Globus pallidus (tissue), 1 donor: Measurements from ENCODE around the gene KRI1.
"Not testable (repeated sequence)": the region's sequence is repeated elsewhere in the genome, so short reads cannot be mapped to it uniquely, and the experiment has no call there.

Experiments
- DNase-seq: peaks from one replicate; pipeline ENCODE4 v3.0.0-alpha.2; 2015; ENCODE audit warnings: low spot score

The KRI1 gene

GRCh38 chr19:10575011-10575716, 9.4 kb upstream of the KRI1 start:
- DNase-seq: no peak

GRCh38 chr19:10574462-10574861, 8.7 kb upstream of the KRI1 start:
- DNase-seq: no peak

GRCh38 chr19:10573793-10574192, 8.0 kb upstream of the KRI1 start:
- DNase-seq: not testable (repeated sequence)

DNA sequence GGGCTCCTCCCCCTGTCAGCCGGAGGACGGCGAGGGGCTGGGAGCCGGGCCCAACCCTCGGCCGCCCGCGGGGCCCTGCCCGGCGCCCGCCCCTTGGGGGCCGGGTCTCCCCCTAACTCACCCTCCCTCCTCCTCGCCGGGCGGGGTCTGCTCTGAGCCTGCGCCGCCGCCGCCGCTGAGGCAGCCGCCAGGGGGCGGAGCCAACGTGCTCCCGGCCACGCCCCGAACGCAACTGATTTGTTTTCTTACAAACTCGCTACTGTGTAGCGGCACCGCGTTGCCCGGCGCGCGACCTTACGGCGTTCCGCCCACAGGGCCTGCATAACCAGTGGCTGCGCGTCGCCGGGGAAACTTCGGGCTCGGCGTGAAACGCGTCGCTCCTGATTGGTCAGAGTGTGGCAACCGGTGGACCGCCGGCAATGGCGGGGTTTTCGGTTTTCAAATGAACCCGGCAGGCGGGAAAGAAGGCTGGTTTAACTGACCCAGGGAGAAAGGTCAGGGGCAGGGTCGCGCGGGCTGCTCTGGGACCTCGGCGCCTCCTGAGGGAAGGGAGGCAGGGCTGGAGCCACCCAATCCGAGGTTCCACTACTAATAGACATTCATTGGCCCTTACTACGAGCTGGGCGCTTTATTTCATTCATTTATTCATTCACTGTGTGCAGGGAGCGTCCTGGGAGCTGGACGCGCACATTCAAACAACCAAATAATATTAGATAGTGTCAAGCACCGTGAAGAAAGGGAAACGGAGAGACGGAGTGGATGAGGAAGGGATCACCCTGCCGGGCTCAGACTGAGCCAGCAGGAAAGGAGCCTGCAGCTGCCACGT, 3.2 kb upstream of the KRI1 start, which contains the start of gene CDKN2D:
TSS of gene CDKN2D (minus strand) at position 154 of the 826 bp plus-strand sequence. CDS start 326 bp downstream, outside the sequence.
- peak; percentile 99 for DNase-seq

GRCh38 chr19:10568062-10568825, 2.4 kb upstream of the KRI1 start:
- peak; percentile 11 for DNase-seq

- DNase-seq: no peak
These were observed 1.8 kb upstream of the KRI1 start for GRCh38 chr19:10567656-10568055.

DNA sequence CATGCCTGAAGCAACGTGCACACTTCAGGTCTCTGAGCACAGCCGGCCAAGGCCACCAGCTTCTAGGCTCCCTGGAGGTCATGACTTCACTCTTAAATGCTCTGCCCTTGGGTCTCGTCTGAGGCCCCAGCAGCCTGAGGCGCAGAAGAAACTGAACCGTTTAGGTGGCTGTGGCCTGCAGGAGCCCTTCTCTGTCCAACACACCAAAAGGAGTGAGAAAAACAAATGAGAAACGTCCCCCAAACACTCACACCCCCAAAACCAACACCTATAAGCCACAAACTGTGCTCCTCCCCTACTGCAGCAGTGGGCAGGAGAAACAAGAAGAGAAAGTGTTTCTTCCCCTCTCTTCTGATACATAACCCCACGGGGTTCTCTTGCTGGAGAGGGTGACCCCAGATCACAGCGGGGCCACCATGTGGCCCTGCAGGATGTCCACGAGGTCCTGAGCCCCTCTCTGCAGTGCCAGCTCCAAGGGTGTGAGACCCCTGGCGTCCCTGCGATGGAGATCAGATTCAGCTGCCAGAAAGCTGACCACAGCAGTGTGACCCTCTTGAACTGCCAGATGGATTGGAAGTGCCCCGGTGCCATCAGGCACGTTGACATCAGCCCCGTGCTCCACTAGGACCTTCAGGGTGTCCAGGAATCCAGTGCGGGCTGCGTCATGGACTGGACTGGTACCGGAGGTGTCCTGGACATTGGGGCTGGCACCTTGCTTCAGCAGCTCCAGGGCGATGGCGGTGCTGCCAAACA, 1.0 kb upstream of the KRI1 start:
- DNase-seq: peak; percentile 11

DNA sequence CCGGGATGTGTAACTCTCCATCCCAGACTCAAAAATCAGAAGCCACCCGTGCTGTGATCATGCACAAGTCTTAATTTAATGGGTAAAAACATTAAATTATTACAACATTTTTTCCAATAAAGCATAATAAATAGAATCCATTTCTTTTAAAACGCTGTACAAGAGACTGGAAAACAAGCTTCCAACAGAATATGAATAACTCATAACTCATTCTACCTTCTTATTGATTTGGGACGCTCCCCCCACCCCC, 523 bp upstream of the KRI1 start:
- no peak for DNase-seq

DNA sequence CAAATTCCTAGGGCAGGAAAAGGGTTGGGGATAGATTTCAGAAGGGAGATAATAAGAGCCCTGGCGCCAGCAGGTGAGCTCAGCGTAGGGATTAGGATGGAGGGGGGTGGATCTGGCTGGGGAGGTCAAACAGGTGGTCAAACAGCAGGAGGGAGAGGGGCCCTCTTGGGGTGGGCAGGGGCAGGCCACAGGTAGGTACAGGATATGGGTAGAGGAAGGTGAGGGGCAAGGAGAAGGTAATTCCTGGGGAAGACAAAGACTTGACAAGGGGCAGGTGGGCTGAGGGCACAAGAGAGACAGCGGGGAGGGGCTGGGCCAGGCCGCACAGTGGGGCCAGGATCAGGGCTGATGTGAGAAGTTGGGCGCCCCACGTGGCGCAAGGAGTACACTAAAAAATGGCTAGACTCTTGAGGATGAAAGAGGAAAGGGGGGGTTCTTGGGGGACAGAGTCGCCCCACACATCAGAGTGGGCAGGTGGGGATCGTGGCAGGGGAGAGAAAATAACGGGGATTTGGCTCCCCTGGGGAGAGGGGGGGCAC, 713 bp downstream of the KRI1 start:
- DNase-seq: no peak

GRCh38 chr19:10562609-10563008, 3.2 kb downstream of the KRI1 start:
- no peak for DNase-seq

- no peak for DNase-seq
These were observed 5.7 kb downstream of the KRI1 start for GRCh38 chr19:10560154-10560553.

DNA sequence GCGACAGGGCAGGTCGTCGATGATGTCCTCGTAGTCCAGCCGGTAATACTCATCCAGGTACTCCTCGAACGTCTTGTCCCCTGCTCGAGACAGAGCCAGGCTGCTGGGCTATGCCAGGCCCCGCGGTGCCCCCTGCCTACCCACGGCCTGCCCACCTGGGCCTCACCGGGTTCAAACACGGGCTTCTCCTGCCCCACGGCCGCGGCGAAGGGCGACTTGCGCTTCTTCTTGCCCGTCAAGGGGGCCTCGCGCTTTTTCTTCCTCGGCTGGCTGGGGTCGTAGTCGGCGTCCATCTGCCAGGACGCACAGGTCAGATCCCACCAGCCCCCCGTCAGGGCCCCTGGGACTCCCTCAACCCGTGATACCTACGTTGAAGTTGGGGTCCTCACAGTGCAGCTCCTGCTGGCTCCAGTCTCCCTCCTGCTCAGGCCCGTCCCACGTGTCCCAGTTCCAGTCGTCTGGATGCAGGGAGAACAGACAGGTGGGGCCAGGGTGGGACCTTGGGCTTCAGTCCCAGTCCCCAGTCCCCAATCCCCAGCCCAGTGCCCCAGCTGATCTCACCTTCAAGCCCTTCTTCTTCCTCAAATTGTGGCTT, 8.1 kb downstream of the KRI1 start:
- DNase-seq: no peak

GRCh38 chr19:10555610-10555973, 10.2 kb downstream of the KRI1 start:
- no peak for DNase-seq

- no peak for DNase-seq
These were observed 10.8 kb downstream of the KRI1 start for GRCh38 chr19:10554760-10555609.

DNA sequence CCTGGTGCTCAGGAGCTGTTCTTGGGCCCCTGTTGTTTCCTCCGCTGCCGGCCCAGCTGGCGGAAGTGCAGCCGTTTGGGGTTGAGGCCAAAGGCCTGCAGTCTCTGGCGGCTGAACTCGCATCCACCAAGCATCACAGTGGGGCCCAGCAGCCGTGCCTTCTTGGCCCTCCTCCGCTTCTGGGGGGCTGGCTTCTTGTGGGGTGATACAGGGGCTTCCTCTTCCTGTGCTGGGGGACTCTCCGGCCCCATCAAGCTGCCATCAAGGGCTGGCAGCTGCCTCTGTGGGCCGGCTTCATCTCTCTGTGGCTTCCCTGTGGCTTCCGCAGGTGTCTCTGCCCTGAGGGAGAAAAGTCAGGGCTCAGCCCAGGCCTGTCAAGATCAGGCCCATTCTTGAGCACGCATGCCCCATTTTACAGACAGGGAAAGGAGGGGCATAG, 11.8 kb downstream of the KRI1 start:
- DNase-seq: no peak

DNA sequence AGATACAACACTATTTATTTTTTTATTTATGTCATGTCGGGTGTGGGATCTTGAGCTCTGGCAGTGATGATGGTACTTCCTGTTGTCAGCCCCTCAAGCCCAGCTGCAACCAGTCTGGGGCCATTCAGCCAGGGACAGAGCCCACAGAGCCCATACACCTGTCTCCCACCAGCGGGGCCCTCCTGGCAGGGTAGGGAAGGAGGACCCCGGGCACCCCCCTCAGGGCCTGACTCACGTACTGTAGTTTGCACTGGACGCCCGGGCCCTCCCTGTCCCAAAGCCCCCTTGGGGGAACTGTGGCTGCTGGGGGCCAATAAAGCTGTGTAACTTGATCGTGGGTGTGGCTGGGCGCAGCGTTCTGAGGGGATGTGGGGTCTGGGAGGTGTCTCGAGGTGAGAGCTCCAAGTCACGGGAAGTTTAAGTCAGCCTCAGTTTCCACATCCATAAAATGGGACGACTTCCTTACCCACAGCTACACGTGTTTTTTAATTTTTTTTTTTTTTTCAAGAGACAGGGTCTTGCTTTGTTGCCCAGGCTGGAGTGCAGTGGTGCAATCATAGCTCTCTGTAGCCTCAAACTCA, 12.6 kb downstream of the KRI1 start:
- DNase-seq: no peak

GRCh38 chr19:10552510-10553053, 13.2 kb downstream of the KRI1 start:
- no peak for DNase-seq

DNA sequence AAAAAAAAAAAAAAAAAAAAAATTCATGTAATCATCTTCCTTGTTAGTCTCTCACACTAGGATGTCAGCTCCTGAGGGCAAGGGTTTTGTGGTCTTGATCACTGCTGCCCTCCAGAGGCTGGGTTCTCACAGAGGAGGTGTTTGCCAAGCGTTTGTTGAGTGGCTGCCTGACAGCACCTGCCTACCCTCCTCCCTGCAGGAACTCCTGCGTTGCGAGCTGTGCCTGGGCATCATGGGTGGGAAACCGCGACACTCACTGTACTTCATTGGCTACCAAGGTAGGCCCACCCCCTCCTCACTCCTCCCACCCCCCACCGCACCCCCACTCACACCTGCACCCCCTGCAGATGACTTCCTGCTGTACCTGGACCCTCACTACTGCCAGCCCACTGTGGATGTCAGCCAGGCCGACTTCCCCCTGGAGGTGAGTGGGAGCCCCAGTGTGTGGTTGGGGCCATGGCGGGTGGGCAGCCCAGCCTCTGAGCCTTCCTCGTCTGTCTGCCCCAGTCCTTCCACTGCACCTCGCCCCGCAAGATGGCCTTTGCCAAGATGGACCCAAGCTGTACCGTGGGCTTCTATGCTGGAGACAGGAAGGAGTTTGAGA, 14.0 kb downstream of the KRI1 start:
- peak; percentile 14 for DNase-seq

DNA sequence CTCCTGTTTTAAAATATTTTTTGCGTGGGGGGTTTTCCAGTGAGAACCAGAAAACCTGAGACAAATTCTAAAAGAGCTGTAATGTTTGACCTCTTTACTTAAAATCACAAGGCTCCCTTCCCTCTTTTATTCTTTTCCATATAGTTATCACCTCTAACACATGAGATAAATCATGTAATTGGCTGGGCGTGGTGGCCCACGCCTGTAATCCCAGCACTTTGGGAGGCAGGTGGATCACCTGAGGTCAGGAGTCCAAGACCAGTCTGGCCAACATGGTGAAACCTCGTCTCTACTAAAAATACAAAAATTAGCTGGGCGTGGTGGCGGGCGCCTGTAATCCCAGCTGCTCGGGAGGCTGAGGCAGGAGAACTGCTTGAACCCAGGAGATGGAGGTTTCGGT, 14.8 kb downstream of the KRI1 start:
- not testable (repeated sequence) for DNase-seq
